GM23338 (cell line): ENCODE measurements around the gene RIPOR3. TPM values are rescaled to one million over a fixed set of nuclear protein-coding genes. Genes with fewer than 3 reads are reported as not detected.
A peak's percentile ranks its signal among the peaks of the same experiment; 100 is the strongest.

Experiments used
- ATAC-seq: fragments of 200-7000 bp; cut with Tn5 transposase; 3 replicates; pipeline ENCODE4 v1.9.1; 2020
- DNase-seq: peaks from one replicate; pipeline ENCODE4 v3.0.0-alpha.2; 2015; ENCODE audit warnings: low spot score
- H2AFZ ChIP-seq: fragments of 200-600 bp; sonication (generic); 2 replicates; pipeline ENCODE4 v1.8.0; 2016; ENCODE audit warnings: antibody characterized with exemption, mild to moderate bottlenecking, moderate library complexity
- H3F3A ChIP-seq: fragments of 200-600 bp; sonication (generic); replicated peaks from 2 replicates; pipeline ENCODE4 v1.8.0; 2017; ENCODE audit warnings: antibody characterized with exemption, mixed run types, low read depth
- H3K27ac ChIP-seq: fragments of 200-600 bp; sonication (generic); 2 replicates; pipeline ENCODE4 v1.6.1; 2016; ENCODE audit warnings: low read depth
- H3K27me3 ChIP-seq: fragments of 200-600 bp; sonication (generic); 2 replicates; pipeline ENCODE4 v1.8.0; 2016; ENCODE audit warnings: mild to moderate bottlenecking, mixed run types, moderate library complexity; ENCODE audit not compliant: insufficient read depth
- H3K36me3 ChIP-seq: fragments of 200-600 bp; sonication (generic); 2 replicates; pipeline ENCODE4 v1.8.0; 2016; ENCODE audit warnings: mild to moderate bottlenecking; ENCODE audit not compliant: insufficient read depth
- H3K4me1 ChIP-seq: fragments of 200-600 bp; sonication (generic); 2 replicates; pipeline ENCODE4 v1.8.0; 2016; ENCODE audit warnings: mild to moderate bottlenecking, moderate library complexity; ENCODE audit not compliant: insufficient read depth
- H3K4me2 ChIP-seq: fragments of 200-600 bp; sonication (generic); 2 replicates; pipeline ENCODE4 v1.7.1; 2017; ENCODE audit warnings: mixed run types
- H3K4me3 ChIP-seq: fragments of 200-600 bp; sonication (generic); 2 replicates; pipeline ENCODE4 v1.6.1; 2016; ENCODE audit warnings: mixed run types
- H3K79me2 ChIP-seq: fragments of 200-600 bp; sonication (generic); replicated peaks from 2 replicates; pipeline ENCODE4 v1.8.0; 2017; ENCODE audit warnings: mild to moderate bottlenecking; ENCODE audit not compliant: insufficient read depth
- H3K9me2 ChIP-seq: fragments of 200-600 bp; sonication (generic); 2 replicates; pipeline ENCODE4 v1.8.0; 2017; ENCODE audit not compliant: insufficient read depth
- H4K20me1 ChIP-seq: fragments of 200-600 bp; sonication (generic); replicated peaks from 2 replicates; pipeline ENCODE4 v1.8.0; 2017; ENCODE audit warnings: mild to moderate bottlenecking; ENCODE audit not compliant: insufficient read depth
- H3K27ac Mint-ChIP-seq: 2 replicates; pipeline ENCODE4 v1.8.0; 2020; ENCODE audit warnings: inconsistent platforms, mild to moderate bottlenecking, moderate library complexity, mixed read lengths
- H3K27me3 Mint-ChIP-seq: 3 replicates; pipeline ENCODE4 v1.8.0; 2022; ENCODE audit warnings: low read depth, mild to moderate bottlenecking, moderate library complexity, mixed read lengths, inconsistent platforms; ENCODE audit not compliant: insufficient read depth, poor library complexity
- H3K36me3 Mint-ChIP-seq: 3 replicates; pipeline ENCODE4 v1.8.0; 2021; ENCODE audit warnings: low read depth, mild to moderate bottlenecking, inconsistent platforms, moderate library complexity, mixed read lengths
- H3K4me1 Mint-ChIP-seq: 3 replicates; pipeline ENCODE4 v1.8.0; 2020; ENCODE audit warnings: mild to moderate bottlenecking, inconsistent platforms, mixed read lengths
- H3K4me3 Mint-ChIP-seq: 3 replicates; pipeline ENCODE4 v1.8.0; 2021; ENCODE audit warnings: moderate library complexity, mild to moderate bottlenecking, inconsistent platforms, mixed read lengths
- H3K9me3 Mint-ChIP-seq: 3 replicates; pipeline ENCODE4 v1.8.0; 2020; ENCODE audit warnings: moderate library complexity, mild to moderate bottlenecking, inconsistent platforms, mixed read lengths
- CTCF ChIP-seq, 2 experiments: fragments of 200-600 bp in 1 of 2; sonication (generic) in 1 of 2; conservative IDR thresholded peaks; 2 replicates each; pipeline versions ENCODE4 v1.5.1 to v1.6.1; 2016 to 2017; ENCODE audit warnings: antibody characterized with exemption in 2 of 2, low read depth in 2 of 2, mild to moderate bottlenecking in 2 of 2, moderate library complexity in 1 of 2
- EZH2phosphoT487 ChIP-seq: fragments of 200-600 bp; sonication (generic); IDR thresholded peaks from one replicate; pipeline ENCODE4 v1.8.1; 2018; ENCODE audit warnings: antibody characterized with exemption; ENCODE audit not compliant: unreplicated experiment
- JUNB ChIP-seq: IDR thresholded peaks from one replicate; pipeline ENCODE4 v1.6.1; 2016; ENCODE audit warnings: antibody characterized with exemption; ENCODE audit not compliant: unreplicated experiment
- NANOG ChIP-seq: IDR thresholded peaks from 2 replicates; pipeline ENCODE4 v1.6.1; 2016; ENCODE audit warnings: antibody characterized with exemption, borderline replicate concordance
- ZNF114 ChIP-seq: fragments of 250-450 bp; sonication (Bioruptor Pico); IDR thresholded peaks from 2 replicates; pipeline ENCODE4 v1.5.0; 2020; ENCODE audit warnings: mild to moderate bottlenecking, moderate library complexity
- polyA plus RNA-seq: library from polyadenylated mRNA; unstranded; fragments of >200 nt; fragmentation: Nextera tagmentation; extraction: Ambion mirVana; gene quantifications from 2 replicates; pipeline ENCODE4 v1.2.1, GENCODE V29; 2016
- total RNA-seq: library from RNA; depleted of rRNA; stranded (reverse); fragments of >200 nt; shearing (Covaris generic); gene quantifications from 2 replicates; pipeline ENCODE4 v1.2.3, GENCODE V29; 2014
- TF ChIP-seq, protein P1 (sequence below): fragments of 250-450 bp; sonication (Bioruptor Pico); IDR thresholded peaks from 2 replicates; pipeline ENCODE4 v1.5.0; 2020; ENCODE audit warnings: mild to moderate bottlenecking, moderate library complexity

The RIPOR3 gene
- total and polyA plus RNA-seq, 2 experiments from 2014 or later = 4.9 to 6.3 TPM

DNA sequence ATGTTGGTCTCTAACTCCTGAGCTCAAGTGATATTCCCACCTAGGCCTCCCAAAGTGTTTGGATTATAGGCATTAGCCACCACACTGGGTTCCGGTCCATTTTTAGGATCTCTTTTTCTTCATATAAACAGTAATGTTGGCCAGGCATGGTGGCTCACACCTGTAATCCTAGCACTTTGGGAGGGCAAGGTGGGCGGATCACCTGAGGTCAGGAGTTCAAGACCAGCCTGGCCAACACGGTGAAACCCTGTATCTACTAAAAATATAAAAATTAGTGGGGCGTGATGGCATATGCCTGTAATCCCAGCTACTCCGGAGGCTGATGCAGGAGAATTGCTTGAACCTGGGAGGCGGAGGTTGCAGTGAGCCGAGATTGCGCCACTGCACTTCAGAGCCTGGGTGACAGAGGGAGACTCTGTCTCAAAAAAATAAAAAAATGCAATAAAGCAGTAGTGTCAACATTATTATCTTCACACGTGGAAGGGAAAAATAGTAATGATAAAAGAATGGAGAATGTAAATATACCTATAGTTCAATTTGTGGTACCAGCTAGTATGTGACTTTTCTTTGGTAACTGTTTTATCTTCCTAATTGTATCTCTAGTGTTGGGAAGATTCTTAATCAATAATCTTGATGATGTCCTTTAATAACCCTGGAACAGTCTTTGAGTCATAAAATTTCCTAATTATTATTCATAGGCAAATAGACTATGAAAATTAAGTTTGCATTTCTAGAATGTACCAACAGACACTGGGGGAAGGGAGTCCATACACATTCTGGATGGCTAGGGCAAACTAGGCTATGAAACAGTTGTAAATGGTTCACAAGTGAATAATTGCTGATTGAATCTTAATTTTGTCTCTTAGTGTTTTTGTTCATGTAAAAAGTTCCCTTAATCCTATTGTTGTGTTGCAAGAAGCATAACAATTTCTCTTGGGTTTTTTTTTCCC, 43.7 kb upstream of the RIPOR3 start (continued):
- TF ChIP-seq, protein P1, sequence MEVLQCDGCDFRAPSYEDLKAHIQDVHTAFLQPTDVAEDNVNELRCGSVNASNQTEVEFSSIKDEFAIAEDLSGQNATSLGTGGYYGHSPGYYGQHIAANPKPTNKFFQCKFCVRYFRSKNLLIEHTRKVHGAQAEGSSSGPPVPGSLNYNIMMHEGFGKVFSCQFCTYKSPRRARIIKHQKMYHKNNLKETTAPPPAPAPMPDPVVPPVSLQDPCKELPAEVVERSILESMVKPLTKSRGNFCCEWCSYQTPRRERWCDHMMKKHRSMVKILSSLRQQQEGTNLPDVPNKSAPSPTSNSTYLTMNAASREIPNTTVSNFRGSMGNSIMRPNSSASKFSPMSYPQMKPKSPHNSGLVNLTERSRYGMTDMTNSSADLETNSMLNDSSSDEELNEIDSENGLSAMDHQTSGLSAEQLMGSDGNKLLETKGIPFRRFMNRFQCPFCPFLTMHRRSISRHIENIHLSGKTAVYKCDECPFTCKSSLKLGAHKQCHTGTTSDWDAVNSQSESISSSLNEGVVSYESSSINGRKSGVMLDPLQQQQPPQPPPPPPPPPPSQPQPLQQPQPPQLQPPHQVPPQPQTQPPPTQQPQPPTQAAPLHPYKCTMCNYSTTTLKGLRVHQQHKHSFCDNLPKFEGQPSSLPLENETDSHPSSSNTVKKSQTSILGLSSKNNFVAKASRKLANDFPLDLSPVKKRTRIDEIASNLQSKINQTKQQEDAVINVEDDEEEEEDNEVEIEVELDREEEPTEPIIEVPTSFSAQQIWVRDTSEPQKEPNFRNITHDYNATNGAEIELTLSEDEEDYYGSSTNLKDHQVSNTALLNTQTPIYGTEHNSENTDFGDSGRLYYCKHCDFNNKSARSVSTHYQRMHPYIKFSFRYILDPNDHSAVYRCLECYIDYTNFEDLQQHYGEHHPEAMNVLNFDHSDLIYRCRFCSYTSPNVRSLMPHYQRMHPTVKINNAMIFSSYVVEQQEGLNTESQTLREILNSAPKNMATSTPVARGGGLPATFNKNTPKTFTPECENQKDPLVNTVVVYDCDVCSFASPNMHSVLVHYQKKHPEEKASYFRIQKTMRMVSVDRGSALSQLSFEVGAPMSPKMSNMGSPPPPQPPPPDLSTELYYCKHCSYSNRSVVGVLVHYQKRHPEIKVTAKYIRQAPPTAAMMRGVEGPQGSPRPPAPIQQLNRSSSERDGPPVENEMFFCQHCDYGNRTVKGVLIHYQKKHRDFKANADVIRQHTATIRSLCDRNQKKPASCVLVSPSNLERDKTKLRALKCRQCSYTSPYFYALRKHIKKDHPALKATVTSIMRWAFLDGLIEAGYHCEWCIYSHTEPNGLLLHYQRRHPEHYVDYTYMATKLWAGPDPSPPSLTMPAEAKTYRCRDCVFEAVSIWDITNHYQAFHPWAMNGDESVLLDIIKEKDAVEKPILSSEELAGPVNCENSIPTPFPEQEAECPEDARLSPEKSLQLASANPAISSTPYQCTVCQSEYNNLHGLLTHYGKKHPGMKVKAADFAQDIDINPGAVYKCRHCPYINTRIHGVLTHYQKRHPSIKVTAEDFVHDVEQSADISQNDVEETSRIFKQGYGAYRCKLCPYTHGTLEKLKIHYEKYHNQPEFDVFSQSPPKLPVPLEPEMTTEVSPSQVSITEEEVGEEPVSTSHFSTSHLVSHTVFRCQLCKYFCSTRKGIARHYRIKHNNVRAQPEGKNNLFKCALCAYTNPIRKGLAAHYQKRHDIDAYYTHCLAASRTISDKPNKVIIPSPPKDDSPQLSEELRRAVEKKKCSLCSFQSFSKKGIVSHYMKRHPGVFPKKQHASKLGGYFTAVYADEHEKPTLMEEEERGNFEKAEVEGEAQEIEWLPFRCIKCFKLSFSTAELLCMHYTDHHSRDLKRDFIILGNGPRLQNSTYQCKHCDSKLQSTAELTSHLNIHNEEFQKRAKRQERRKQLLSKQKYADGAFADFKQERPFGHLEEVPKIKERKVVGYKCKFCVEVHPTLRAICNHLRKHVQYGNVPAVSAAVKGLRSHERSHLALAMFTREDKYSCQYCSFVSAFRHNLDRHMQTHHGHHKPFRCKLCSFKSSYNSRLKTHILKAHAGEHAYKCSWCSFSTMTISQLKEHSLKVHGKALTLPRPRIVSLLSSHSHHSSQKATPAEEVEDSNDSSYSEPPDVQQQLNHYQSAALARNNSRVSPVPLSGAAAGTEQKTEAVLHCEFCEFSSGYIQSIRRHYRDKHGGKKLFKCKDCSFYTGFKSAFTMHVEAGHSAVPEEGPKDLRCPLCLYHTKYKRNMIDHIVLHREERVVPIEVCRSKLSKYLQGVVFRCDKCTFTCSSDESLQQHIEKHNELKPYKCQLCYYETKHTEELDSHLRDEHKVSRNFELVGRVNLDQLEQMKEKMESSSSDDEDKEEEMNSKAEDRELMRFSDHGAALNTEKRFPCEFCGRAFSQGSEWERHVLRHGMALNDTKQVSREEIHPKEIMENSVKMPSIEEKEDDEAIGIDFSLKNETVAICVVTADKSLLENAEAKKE = no peak
- TF ChIP-seq ZNF114 (CRISPR knock-in tag) = no peak
- no peak for TF ChIP-seq EZH2phosphoT487

GRCh38 chr20:50733644-50734349, 42.5 kb upstream of the RIPOR3 start:
- Histone ChIP-seq H3K27ac (no peak overlapping the region), H3F3A (peaks cover 8% of the 10 kb centered on the region; the same call in 1 of the 2 replicates), H3K4me2 (peak overlapping the region; percentile 84), H3K4me3 (no peak overlapping the region; the same call in 1 of the 2 replicates), H3K79me2 (peaks cover 72% of the 10 kb centered on the region), H3K36me3 (peaks cover under 1% of the 10 kb centered on the region; the same call in 1 of the 2 replicates), H3K9me2 (no peaks in the 10 kb centered on the region), H4K20me1 (peaks cover 10% of the 10 kb centered on the region), H3K27me3 (no peaks in the 10 kb centered on the region), H3K4me1 (peaks cover 30% of the 10 kb centered on the region), H2AFZ (no peak overlapping the region)
- DNase-seq (no peak), ATAC-seq (no peak)
- Mint-ChIP-seq H3K9me3 (no peaks in the 10 kb centered on the region), H3K4me3 (peak overlapping the region; percentile 85), H3K27ac (no peak overlapping the region; the same call in 1 of the 2 replicates), H3K4me1 (peaks cover 35% of the 10 kb centered on the region), H3K36me3 (peaks cover 17% of the 10 kb centered on the region), H3K27me3 (peaks cover 15% of the 10 kb centered on the region)
- TF ChIP-seq NANOG (no peak), CTCF (conservative IDR thresholded peaks at IDR 0.05; ENCODE audit: low read depth in 2 of 2) (no peak), JUNB (no peak)
